ENCODE results near the gene BAK1.

The BAK1 gene

DNA sequence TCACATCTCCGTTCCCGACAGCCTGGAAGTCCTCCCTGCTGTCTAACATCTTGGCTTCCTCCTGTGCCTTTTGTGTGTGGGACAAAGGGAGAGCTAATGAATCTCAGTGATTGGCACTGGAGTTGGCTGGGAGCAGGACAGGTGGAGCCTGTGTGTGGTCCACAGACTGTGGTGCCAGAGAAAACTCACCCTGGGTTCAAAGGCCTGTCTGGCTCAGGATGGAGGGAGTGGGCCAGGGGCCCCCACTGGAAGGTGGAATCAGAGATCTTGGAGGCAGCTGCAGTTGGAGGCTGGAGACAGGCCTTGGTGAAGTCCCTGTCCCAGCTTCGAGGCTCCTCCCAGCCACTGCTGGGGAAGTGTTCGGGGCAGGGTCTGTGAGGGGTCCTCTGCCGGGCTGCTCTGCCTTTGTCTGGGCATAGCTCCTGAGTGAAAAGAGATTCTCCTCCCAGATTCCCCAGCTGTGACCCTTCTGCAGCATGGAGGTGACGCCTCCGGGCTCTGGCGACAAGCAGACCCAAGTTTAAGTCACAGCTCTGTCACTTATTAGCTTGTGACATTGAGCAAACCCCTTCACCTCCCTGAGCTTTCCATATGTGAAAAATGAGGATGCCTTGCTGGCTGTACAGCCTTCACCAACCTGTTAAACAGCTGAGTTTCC lies 27.2 kb upstream of the BAK1 start:
- no peak for DNase-seq
- H4K8ac ChIP-seq (ENCODE audit: low read depth, low read length) = no peak overlapping the region
- H2BK5ac ChIP-seq (ENCODE audit: low read length) = no peak overlapping the region
- no peak overlapping the region for H3K4me3 ChIP-seq (ENCODE audit: low read length)
- no peak overlapping the region for H3K23ac ChIP-seq (ENCODE audit: low read length)
- H4K5ac ChIP-seq (ENCODE audit: low read length) = no peak overlapping the region
- no peaks in the 10 kb centered on the region for H3K36me3 ChIP-seq (ENCODE audit: control insufficient read depth, insufficient read depth, low read length)
- no peak overlapping the region for H2AK5ac ChIP-seq (ENCODE audit: low read length)
- H3K18ac ChIP-seq (ENCODE audit: low read length) = no peak overlapping the region
- H3K4me1 ChIP-seq (ENCODE audit: control insufficient read depth, low read depth, low read length) = peaks cover 2% of the 10 kb centered on the region
- WGBS (ENCODE audit: extremely low coverage, insufficient coverage, low lambda C conversion rate) = no CpG with 5 or more reads among the region's 8 CpGs
- no peak overlapping the region for H3K27ac ChIP-seq (ENCODE audit: low read depth, low read length)
- H3K9ac ChIP-seq (ENCODE audit: low read length) = no peak overlapping the region
- H3K79me1 ChIP-seq (ENCODE audit: low read length) = no peaks in the 10 kb centered on the region
- no peak overlapping the region for H3K56ac ChIP-seq (ENCODE audit: low read length)
- no peak overlapping the region for H3K4ac ChIP-seq (ENCODE audit: low read depth, low read length)
- H3K27me3 ChIP-seq (ENCODE audit: insufficient read depth, low read length, poor library complexity) = no peaks in the 10 kb centered on the region
- H2BK15ac ChIP-seq (replicated peaks; ENCODE audit: low read depth) = no peak overlapping the region
- H3K79me2 ChIP-seq (ENCODE audit: control insufficient read depth, insufficient read depth, low read length) = no peaks in the 10 kb centered on the region
- no peak overlapping the region for H2BK120ac ChIP-seq (ENCODE audit: low read depth, low read length)
- no peak overlapping the region for H3K4me2 ChIP-seq (ENCODE audit: low read length)

DNA sequence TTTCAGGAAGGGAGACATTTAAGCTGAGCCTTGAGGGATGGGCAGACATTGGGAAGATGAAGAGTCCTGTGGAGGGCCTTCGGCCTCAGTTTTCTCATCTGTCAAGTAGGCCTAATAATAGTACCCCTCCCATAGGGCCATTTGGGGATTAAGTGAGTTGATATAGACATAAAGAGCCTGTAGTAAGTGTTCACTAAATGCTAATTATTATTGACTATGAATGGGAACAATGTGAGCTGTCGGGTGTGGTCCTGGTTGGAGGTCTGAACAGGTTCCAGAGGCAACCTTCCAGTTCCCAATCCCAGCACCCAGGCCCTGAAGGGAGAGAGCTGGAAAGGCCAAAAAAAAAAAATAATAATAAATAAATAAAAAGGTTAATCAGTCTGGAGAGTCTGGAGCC lies 26.6 kb upstream of the BAK1 start:
- Histone ChIP-seq H2BK15ac (replicated peaks; ENCODE audit: low read depth) (no peak overlapping the region), H3K4me2 (ENCODE audit: low read length) (no peak overlapping the region), H3K79me2 (ENCODE audit: control insufficient read depth, insufficient read depth, low read length) (no peaks in the 10 kb centered on the region), H2BK120ac (ENCODE audit: low read depth, low read length) (no peak overlapping the region), H3K27ac (ENCODE audit: low read depth, low read length) (no peak overlapping the region), H3K56ac (ENCODE audit: low read length) (no peak overlapping the region), H3K23ac (ENCODE audit: low read length) (no peak overlapping the region), H2AK5ac (ENCODE audit: low read length) (no peak overlapping the region), H3K4me1 (ENCODE audit: control insufficient read depth, low read depth, low read length) (peaks cover 2% of the 10 kb centered on the region), H3K79me1 (ENCODE audit: low read length) (no peaks in the 10 kb centered on the region), H3K4ac (ENCODE audit: low read depth, low read length) (no peak overlapping the region), H3K27me3 (ENCODE audit: insufficient read depth, low read length, poor library complexity) (no peaks in the 10 kb centered on the region), H3K36me3 (ENCODE audit: control insufficient read depth, insufficient read depth, low read length) (no peaks in the 10 kb centered on the region), H4K8ac (ENCODE audit: low read depth, low read length) (no peak overlapping the region), H3K9ac (ENCODE audit: low read length) (no peak overlapping the region), H3K4me3 (ENCODE audit: low read length) (no peak overlapping the region), H3K18ac (ENCODE audit: low read length) (no peak overlapping the region), H4K5ac (ENCODE audit: low read length) (no peak overlapping the region), H2BK5ac (ENCODE audit: low read length) (no peak overlapping the region)
- DNase-seq = no peak
- no CpG with 5 or more reads among the region's 2 CpGs for WGBS (ENCODE audit: extremely low coverage, insufficient coverage, low lambda C conversion rate)

DNA sequence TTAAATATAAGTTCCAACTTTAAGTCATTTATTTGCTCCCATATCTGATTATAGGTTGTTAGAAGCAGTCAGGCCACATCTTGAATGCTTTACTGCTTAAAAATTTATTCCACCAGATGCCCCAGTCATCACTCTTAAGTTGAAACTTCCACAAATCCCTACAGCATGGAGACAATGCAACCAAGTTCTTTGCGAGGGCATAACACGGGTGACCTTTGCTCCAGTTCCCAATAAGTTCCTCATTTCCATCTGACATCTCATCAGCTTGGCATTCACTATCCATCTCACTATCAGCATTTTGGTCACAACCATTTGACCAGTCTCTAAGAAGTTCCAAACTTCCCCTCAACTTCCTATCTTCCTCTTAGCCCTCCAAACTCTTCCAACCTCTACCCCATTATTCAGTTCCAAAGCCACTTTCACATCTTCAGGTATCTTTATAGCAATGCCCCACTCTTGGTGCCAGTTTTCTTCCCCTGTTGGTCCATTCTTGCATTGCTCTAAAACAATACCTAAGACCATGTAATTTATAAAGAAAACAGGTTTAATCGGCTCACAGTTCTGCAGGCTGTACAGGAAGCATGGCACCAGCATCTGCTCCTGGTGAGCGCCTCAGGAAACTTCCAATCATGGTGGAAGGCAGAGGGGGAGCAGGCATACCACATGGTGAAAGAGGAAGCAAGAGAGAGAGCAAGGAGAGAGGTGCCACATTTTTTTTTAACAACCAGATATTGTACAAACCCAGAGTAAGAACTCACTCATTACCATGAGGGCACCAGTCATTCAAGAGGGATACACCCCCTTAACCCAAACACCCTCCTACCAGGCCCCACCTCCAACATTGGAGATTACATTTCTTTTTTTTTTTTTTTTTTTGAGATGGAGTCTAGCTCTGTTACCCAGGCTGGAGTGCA lies 25.1 kb upstream of the BAK1 start:
- H3K4ac ChIP-seq (ENCODE audit: low read depth, low read length) = no peak overlapping the region
- no peak overlapping the region for H2BK120ac ChIP-seq (ENCODE audit: low read depth, low read length)
- H3K79me1 ChIP-seq (ENCODE audit: low read length) = no peaks in the 10 kb centered on the region
- H2BK15ac ChIP-seq (replicated peaks; ENCODE audit: low read depth) = no peak overlapping the region
- H3K4me3 ChIP-seq (ENCODE audit: low read length) = no peak overlapping the region
- no peak overlapping the region for H3K23ac ChIP-seq (ENCODE audit: low read length)
- H4K5ac ChIP-seq (ENCODE audit: low read length) = no peak overlapping the region
- peaks cover 2% of the 10 kb centered on the region for H3K4me1 ChIP-seq (ENCODE audit: control insufficient read depth, low read depth, low read length)
- no peaks in the 10 kb centered on the region for H3K79me2 ChIP-seq (ENCODE audit: control insufficient read depth, insufficient read depth, low read length)
- H3K9ac ChIP-seq (ENCODE audit: low read length) = no peak overlapping the region
- H2BK5ac ChIP-seq (ENCODE audit: low read length) = no peak overlapping the region
- H3K4me2 ChIP-seq (ENCODE audit: low read length) = no peak overlapping the region
- no peaks in the 10 kb centered on the region for H3K36me3 ChIP-seq (ENCODE audit: control insufficient read depth, insufficient read depth, low read length)
- H3K56ac ChIP-seq (ENCODE audit: low read length) = no peak overlapping the region
- H4K8ac ChIP-seq (ENCODE audit: low read depth, low read length) = no peak overlapping the region
- no peak overlapping the region for H3K27ac ChIP-seq (ENCODE audit: low read depth, low read length)
- no peak overlapping the region for H2AK5ac ChIP-seq (ENCODE audit: low read length)
- no peak for DNase-seq
- no peaks in the 10 kb centered on the region for H3K27me3 ChIP-seq (ENCODE audit: insufficient read depth, low read length, poor library complexity)
- no peak overlapping the region for H3K18ac ChIP-seq (ENCODE audit: low read length)
- WGBS (ENCODE audit: extremely low coverage, insufficient coverage, low lambda C conversion rate) = no CpG with 5 or more reads among the region's 4 CpGs

DNA sequence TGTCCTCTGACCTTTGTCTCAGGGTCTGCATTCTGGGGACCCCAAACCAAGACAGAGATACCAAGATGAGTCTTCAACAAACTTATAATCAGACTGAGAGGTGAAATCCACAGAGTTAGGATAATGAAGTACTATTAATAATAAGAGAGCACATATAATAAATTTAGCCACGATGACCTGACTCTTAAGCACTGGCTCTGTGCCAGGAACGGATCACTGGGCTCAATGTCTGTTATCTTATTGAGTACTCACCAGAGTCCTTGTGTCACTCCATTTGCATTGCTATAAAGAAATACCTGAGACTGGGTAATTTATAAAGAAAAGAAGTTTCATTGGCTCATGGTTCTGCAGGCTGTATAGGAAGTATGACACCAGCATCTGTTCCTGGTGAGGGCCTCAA lies 22.1 kb upstream of the BAK1 start:
- Histone ChIP-seq H3K4ac (ENCODE audit: low read depth, low read length) (no peak overlapping the region), H3K79me2 (ENCODE audit: control insufficient read depth, insufficient read depth, low read length) (no peaks in the 10 kb centered on the region), H3K4me3 (ENCODE audit: low read length) (no peak overlapping the region), H2BK5ac (ENCODE audit: low read length) (no peak overlapping the region), H3K9ac (ENCODE audit: low read length) (no peak overlapping the region), H4K8ac (ENCODE audit: low read depth, low read length) (no peak overlapping the region), H4K5ac (ENCODE audit: low read length) (no peak overlapping the region), H3K36me3 (ENCODE audit: control insufficient read depth, insufficient read depth, low read length) (no peaks in the 10 kb centered on the region), H3K27ac (ENCODE audit: low read depth, low read length) (no peak overlapping the region), H2BK120ac (ENCODE audit: low read depth, low read length) (no peak overlapping the region), H3K23ac (ENCODE audit: low read length) (no peak overlapping the region), H3K56ac (ENCODE audit: low read length) (no peak overlapping the region), H3K79me1 (ENCODE audit: low read length) (no peaks in the 10 kb centered on the region), H3K27me3 (ENCODE audit: insufficient read depth, low read length, poor library complexity) (no peaks in the 10 kb centered on the region), H3K4me2 (ENCODE audit: low read length) (no peak overlapping the region), H2AK5ac (ENCODE audit: low read length) (no peak overlapping the region), H3K4me1 (ENCODE audit: control insufficient read depth, low read depth, low read length) (peaks cover 2% of the 10 kb centered on the region), H2BK15ac (replicated peaks; ENCODE audit: low read depth) (no peak overlapping the region), H3K18ac (ENCODE audit: low read length) (no peak overlapping the region)
- WGBS (ENCODE audit: extremely low coverage, insufficient coverage, low lambda C conversion rate) = no CpG with 5 or more reads among the region's 2 CpGs
- no peak for DNase-seq

DNA sequence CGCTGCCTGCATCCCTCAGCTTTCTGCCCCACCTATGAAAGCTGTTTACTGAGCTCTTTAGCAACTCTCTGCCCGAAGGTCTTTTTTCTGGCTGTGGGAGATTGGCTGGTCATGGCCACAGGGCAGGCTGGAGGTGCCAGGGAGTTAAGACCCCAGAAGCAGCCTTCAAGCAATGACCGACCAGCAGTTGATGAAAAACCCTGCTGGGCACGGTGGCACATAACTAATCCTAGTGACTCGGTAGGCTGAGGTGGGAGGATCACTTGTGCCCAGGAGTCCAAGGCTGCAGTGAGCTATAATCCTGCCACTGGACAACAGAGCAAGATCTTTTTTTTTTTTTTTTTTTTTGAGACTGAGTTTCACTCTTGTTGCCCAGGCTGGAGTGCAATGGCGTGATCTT lies 20.7 kb upstream of the BAK1 start:
- H3K23ac ChIP-seq (ENCODE audit: low read length) = no peak overlapping the region
- H3K27ac ChIP-seq (ENCODE audit: low read depth, low read length) = no peak overlapping the region
- no peaks in the 10 kb centered on the region for H3K79me1 ChIP-seq (ENCODE audit: low read length)
- no peak overlapping the region for H2BK15ac ChIP-seq (replicated peaks; ENCODE audit: low read depth)
- H3K36me3 ChIP-seq (ENCODE audit: control insufficient read depth, insufficient read depth, low read length) = no peaks in the 10 kb centered on the region
- H2AK5ac ChIP-seq (ENCODE audit: low read length) = no peak overlapping the region
- no peak overlapping the region for H3K9ac ChIP-seq (ENCODE audit: low read length)
- WGBS (ENCODE audit: extremely low coverage, insufficient coverage, low lambda C conversion rate) = no CpG with 5 or more reads among the region's 6 CpGs
- H3K56ac ChIP-seq (ENCODE audit: low read length) = no peak overlapping the region
- H3K18ac ChIP-seq (ENCODE audit: low read length) = no peak overlapping the region
- no peak for DNase-seq
- no peak overlapping the region for H4K8ac ChIP-seq (ENCODE audit: low read depth, low read length)
- H2BK5ac ChIP-seq (ENCODE audit: low read length) = no peak overlapping the region
- no peak overlapping the region for H2BK120ac ChIP-seq (ENCODE audit: low read depth, low read length)
- no peak overlapping the region for H3K4ac ChIP-seq (ENCODE audit: low read depth, low read length)
- H4K5ac ChIP-seq (ENCODE audit: low read length) = no peak overlapping the region
- no peaks in the 10 kb centered on the region for H3K4me1 ChIP-seq (ENCODE audit: control insufficient read depth, low read depth, low read length)
- H3K79me2 ChIP-seq (ENCODE audit: control insufficient read depth, insufficient read depth, low read length) = no peaks in the 10 kb centered on the region
- no peak overlapping the region for H3K4me3 ChIP-seq (ENCODE audit: low read length)
- no peak overlapping the region for H3K4me2 ChIP-seq (ENCODE audit: low read length)
- H3K27me3 ChIP-seq (ENCODE audit: insufficient read depth, low read length, poor library complexity) = no peaks in the 10 kb centered on the region
